ENCODE results near the gene NGLY1.

DNA sequence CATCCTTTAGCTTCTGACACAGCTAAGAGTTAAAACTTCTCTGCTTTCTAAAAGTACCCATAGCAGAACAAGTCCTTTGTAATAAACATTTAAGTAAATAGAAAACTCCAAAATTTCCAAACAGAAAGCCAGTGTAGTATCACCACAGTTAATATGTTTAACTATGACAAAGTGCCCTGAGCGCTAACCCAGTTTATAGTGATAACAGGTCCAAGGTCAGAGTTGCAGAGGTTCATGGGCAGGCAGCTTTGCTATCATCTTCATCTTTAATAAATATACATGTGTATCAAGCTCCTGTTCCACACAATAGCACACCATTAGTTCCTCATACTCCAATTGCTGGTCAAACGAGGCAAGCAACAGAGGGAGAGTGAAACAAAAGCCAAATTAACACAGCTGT lies 106.1 kb downstream of the NGLY1 start:
- TF ChIP-seq EZH2 (optimal IDR thresholded peaks at IDR 0.05; ENCODE audit: low read depth, low read length) (no peak), EZH2phosphoT487 (IDR thresholded peaks at IDR 0.05; ENCODE audit: low read length) (no peak)
- TF ChIP-seq, protein P1, sequence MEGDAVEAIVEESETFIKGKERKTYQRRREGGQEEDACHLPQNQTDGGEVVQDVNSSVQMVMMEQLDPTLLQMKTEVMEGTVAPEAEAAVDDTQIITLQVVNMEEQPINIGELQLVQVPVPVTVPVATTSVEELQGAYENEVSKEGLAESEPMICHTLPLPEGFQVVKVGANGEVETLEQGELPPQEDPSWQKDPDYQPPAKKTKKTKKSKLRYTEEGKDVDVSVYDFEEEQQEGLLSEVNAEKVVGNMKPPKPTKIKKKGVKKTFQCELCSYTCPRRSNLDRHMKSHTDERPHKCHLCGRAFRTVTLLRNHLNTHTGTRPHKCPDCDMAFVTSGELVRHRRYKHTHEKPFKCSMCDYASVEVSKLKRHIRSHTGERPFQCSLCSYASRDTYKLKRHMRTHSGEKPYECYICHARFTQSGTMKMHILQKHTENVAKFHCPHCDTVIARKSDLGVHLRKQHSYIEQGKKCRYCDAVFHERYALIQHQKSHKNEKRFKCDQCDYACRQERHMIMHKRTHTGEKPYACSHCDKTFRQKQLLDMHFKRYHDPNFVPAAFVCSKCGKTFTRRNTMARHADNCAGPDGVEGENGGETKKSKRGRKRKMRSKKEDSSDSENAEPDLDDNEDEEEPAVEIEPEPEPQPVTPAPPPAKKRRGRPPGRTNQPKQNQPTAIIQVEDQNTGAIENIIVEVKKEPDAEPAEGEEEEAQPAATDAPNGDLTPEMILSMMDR (IDR thresholded peaks at IDR 0.05; ENCODE audit: low read length): no peak

Measured in MM.1S (cell line).